HEK293 (cell line): ENCODE results near the gene PRSS53.

Source experiments
- CTCF ChIA-PET: fragments of 350-600 bp; formaldehyde crosslinking; extraction: SDS; loops from one replicate; lab custom pipeline; 2021; ENCODE audit warnings: antibody characterized with exemption; lab: Yijun Ruan, JAX
- POLR2A ChIA-PET: fragments of 300-600 bp; formaldehyde crosslinking; extraction: SDS; loops from one replicate; lab custom pipeline; 2020; ENCODE audit warnings: antibody characterized with exemption, inconsistent platforms; lab: Yijun Ruan, JAX
- H3K27ac ChIP-seq: fragments of 200-500 bp; sonication (Bioruptor generic); 2 replicates; pipeline ENCODE4 v1.5.1; 2014; ENCODE audit warnings: low read depth, low read length, control low read depth, inconsistent platforms; ENCODE audit errors: extremely low read depth
- H3K36me3 ChIP-seq, 2 experiments: fragments of 200-500 bp in 1 of 2; sonication (Bioruptor generic) in 1 of 2; 1 replicate in 1 of 2; 2 replicates in 1 of 2; pipeline ENCODE4 v1.5.1; 2014 to 2017; ENCODE audit warnings: inconsistent platforms in 2 of 2, low read length in 2 of 2; ENCODE audit not compliant: control insufficient read depth in 2 of 2, insufficient read depth in 1 of 2
- H3K4me1 ChIP-seq: fragments of 200-500 bp; sonication (Bioruptor generic); 2 replicates; pipeline ENCODE4 v1.5.1; 2014; ENCODE audit warnings: mild to moderate bottlenecking, low read length, inconsistent platforms; ENCODE audit not compliant: control insufficient read depth, insufficient read depth
- H3K4me3 ChIP-seq: 2 replicates; pipeline ENCODE4 v1.5.1; 2011; ENCODE audit warnings: low read depth, mild to moderate bottlenecking, control low read depth, low read length, moderate library complexity
- H3K9me3 ChIP-seq: fragments of 200-500 bp; sonication (Bioruptor generic); 2 replicates; pipeline ENCODE4 v1.5.1; 2014; ENCODE audit warnings: low read depth, low read length, inconsistent platforms; ENCODE audit not compliant: control insufficient read depth, insufficient read depth
- GLI2 ChIP-seq: fragments of 450-650 bp; formaldehyde crosslinking; IDR thresholded peaks from 2 replicates; pipeline ENCODE4; 2017; ENCODE audit warnings: missing biosample characterization, missing genetic modification characterization, low read depth, borderline replicate concordance
- KLF8 ChIP-seq: fragments of 450-650 bp; formaldehyde crosslinking; IDR thresholded peaks from 2 replicates; pipeline ENCODE4 v1.5.1; 2016; ENCODE audit warnings: missing biosample characterization, missing genetic modification characterization
- MEIS1 ChIP-seq: sonication (generic); formaldehyde crosslinking; IDR thresholded peaks from 2 replicates; pipeline ENCODE4 v1.8.1; 2022; ENCODE audit warnings: missing genetic modification reagents, mild to moderate bottlenecking, borderline replicate concordance
- SETDB1 ChIP-seq: IDR thresholded peaks from one replicate; pipeline ENCODE4 v1.6.1; 2017; ENCODE audit warnings: mild to moderate bottlenecking, low read length, moderate library complexity, mixed read lengths; ENCODE audit not compliant: insufficient read length
- SP2 ChIP-seq: fragments of 450-650 bp; formaldehyde crosslinking; IDR thresholded peaks from 2 replicates; pipeline ENCODE4 v1.5.1; 2016; ENCODE audit warnings: missing biosample characterization, missing genetic modification characterization
- ZBTB8A ChIP-seq: fragments of 450-650 bp; formaldehyde crosslinking; IDR thresholded peaks from 2 replicates; pipeline ENCODE4 v1.5.1; 2016; ENCODE audit warnings: missing biosample characterization, missing genetic modification characterization
- ZFHX2 ChIP-seq: fragments of 450-650 bp; formaldehyde crosslinking; conservative IDR thresholded peaks from 2 replicates; pipeline ENCODE4 v1.5.1; 2016; ENCODE audit warnings: missing biosample characterization, missing genetic modification characterization
- ZNF18 ChIP-seq: fragments of 450-650 bp; formaldehyde crosslinking; IDR thresholded peaks from 2 replicates; pipeline ENCODE4 v1.5.1; 2016; ENCODE audit warnings: missing biosample characterization, missing genetic modification characterization
- ZNF211 ChIP-seq: fragments of 450-650 bp; formaldehyde crosslinking; IDR thresholded peaks from 2 replicates; pipeline ENCODE4 v1.5.1; 2016; ENCODE audit warnings: low read depth, missing biosample characterization, missing genetic modification characterization
- ZNF302 ChIP-seq: fragments of 450-650 bp; formaldehyde crosslinking; IDR thresholded peaks from 2 replicates; pipeline ENCODE4 v1.5.1; 2016; ENCODE audit warnings: missing biosample characterization, missing genetic modification characterization, low read depth
- ZNF341 ChIP-seq: fragments of 450-650 bp; formaldehyde crosslinking; IDR thresholded peaks from 2 replicates; pipeline ENCODE4; 2016; ENCODE audit warnings: low read depth, missing biosample characterization, missing genetic modification characterization
- ZNF37A ChIP-seq: fragments of 450-650 bp; IDR thresholded peaks from 2 replicates; pipeline ENCODE4 v1.5.1; 2018; ENCODE audit warnings: missing biosample characterization, missing genetic modification characterization
- ZNF416 ChIP-seq: fragments of 450-650 bp; formaldehyde crosslinking; IDR thresholded peaks from 2 replicates; pipeline ENCODE4 v1.5.1; 2016; ENCODE audit warnings: missing biosample characterization, missing genetic modification characterization
- ZNF426 ChIP-seq: fragments of 450-650 bp; formaldehyde crosslinking; IDR thresholded peaks from 2 replicates; pipeline ENCODE4 v1.5.1; 2017; ENCODE audit warnings: missing biosample characterization, missing genetic modification characterization, mild to moderate bottlenecking, inconsistent platforms, moderate library complexity
- ZNF596 ChIP-seq: fragments of 450-650 bp; IDR thresholded peaks from 2 replicates; pipeline ENCODE4 v1.5.0; 2018; ENCODE audit warnings: missing biosample characterization, mild to moderate bottlenecking, missing genetic modification characterization, moderate library complexity
- ZNF792 ChIP-seq: fragments of 450-650 bp; formaldehyde crosslinking; IDR thresholded peaks from 2 replicates; pipeline ENCODE4 v1.5.1; 2016; ENCODE audit warnings: missing biosample characterization, missing genetic modification characterization
- TF ChIP-seq, protein P1 (sequence below): fragments of 450-650 bp; formaldehyde crosslinking; conservative IDR thresholded peaks from 2 replicates; pipeline ENCODE4 v1.5.1; 2016; ENCODE audit warnings: low read depth, missing biosample characterization, missing genetic modification characterization
- TF ChIP-seq, protein P2 (sequence below): fragments of 450-650 bp; formaldehyde crosslinking; conservative IDR thresholded peaks from 2 replicates; pipeline ENCODE4 v1.5.1; 2016; ENCODE audit warnings: low read depth, missing biosample characterization, missing genetic modification characterization

Gene PRSS53

DNA sequence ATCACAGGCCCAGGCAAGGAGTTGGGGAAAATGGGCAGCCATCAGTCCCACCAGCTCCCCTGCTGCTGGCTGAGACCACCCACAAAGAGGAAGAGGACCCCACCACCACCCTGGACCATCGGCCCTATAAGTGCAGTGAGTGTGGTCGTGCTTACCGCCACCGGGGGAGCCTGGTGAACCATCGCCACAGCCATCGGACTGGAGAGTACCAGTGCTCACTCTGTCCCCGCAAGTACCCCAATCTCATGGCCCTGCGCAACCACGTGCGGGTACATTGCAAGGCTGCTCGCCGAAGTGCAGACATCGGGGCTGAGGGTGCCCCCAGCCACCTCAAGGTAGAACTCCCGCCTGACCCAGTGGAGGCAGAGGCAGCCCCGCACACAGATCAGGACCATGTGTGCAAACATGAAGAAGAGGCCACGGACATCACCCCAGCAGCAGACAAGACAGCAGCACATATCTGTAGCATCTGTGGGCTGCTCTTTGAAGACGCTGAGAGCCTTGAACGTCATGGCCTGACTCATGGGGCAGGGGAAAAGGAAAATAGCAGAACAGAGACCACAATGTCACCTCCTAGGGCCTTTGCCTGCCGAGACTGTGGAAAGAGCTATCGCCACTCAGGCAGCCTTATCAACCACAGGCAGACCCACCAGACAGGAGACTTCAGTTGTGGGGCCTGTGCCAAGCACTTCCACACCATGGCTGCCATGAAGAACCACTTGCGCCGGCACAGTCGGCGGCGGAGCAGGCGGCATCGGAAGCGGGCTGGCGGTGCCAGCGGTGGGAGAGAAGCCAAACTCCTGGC, 10.9 kb downstream of the PRSS53 start (continued):
- TF ChIP-seq ZNF18 (tag by site-specific recombination): no peak
- TF ChIP-seq, protein P1, sequence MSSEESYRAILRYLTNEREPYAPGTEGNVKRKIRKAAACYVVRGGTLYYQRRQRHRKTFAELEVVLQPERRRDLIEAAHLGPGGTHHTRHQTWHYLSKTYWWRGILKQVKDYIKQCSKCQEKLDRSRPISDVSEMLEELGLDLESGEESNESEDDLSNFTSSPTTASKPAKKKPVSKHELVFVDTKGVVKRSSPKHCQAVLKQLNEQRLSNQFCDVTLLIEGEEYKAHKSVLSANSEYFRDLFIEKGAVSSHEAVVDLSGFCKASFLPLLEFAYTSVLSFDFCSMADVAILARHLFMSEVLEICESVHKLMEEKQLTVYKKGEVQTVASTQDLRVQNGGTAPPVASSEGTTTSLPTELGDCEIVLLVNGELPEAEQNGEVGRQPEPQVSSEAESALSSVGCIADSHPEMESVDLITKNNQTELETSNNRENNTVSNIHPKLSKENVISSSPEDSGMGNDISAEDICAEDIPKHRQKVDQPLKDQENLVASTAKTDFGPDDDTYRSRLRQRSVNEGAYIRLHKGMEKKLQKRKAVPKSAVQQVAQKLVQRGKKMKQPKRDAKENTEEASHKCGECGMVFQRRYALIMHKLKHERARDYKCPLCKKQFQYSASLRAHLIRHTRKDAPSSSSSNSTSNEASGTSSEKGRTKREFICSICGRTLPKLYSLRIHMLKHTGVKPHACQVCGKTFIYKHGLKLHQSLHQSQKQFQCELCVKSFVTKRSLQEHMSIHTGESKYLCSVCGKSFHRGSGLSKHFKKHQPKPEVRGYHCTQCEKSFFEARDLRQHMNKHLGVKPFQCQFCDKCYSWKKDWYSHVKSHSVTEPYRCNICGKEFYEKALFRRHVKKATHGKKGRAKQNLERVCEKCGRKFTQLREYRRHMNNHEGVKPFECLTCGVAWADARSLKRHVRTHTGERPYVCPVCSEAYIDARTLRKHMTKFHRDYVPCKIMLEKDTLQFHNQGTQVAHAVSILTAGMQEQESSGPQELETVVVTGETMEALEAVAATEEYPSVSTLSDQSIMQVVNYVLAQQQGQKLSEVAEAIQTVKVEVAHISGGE (tag by site-specific recombination): no peak
- TF ChIP-seq ZNF302 (tag by site-specific recombination): no peak

DNA sequence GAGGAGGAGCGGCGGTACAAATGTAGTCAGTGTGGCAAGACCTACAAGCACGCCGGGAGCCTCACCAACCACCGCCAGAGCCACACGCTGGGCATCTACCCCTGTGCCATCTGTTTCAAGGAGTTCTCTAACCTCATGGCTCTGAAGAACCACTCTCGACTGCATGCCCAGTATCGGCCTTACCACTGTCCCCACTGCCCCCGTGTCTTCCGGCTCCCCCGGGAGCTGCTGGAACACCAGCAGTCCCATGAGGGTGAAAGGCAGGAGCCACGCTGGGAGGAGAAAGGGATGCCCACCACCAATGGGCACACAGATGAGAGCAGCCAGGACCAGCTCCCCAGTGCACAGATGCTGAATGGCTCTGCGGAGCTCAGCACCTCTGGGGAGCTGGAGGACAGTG, 11.7 kb downstream of the PRSS53 start:
- H3K4me3 ChIP-seq: no peak overlapping the region
- H3K36me3 ChIP-seq: peaks cover 0 to 61% of the 10 kb centered on the region in 2 experiments; a peak in 1 of 3 replicates
- ChIA-PET CTCF (no interaction called here), POLR2A (interaction anchor here (0.6 to 1.9 kb wide), 4 partner anchors 12 to 41 kb away, joined by 3 to 7 read pairs (median 4); partner anchors contain the start of genes KAT8 and PRSS53)
- H3K4me1 ChIP-seq: no peaks in the 10 kb centered on the region
- H3K9me3 ChIP-seq: no peaks in the 10 kb centered on the region
- no peak overlapping the region for H3K27ac ChIP-seq
- TF ChIP-seq ZBTB8A (no peak), SETDB1 (no peak), ZNF792 (tag by site-specific recombination) (no peak), ZNF341 (no peak), ZNF211 (tag by site-specific recombination) (no peak), ZNF596 (tag by site-specific recombination) (no peak), KLF8 (tag by site-specific recombination) (no peak), ZFHX2 (tag by site-specific recombination) (no peak), GLI2 (tag by site-specific recombination) (no peak), SP2 (no peak), ZNF416 (tag by site-specific recombination) (no peak), ZNF37A (tag by site-specific recombination) (no peak), MEIS1 (no peak), ZNF426 (tag by site-specific recombination) (no peak)
- TF ChIP-seq, protein P1 (tag by site-specific recombination): no peak
- TF ChIP-seq, protein P2, sequence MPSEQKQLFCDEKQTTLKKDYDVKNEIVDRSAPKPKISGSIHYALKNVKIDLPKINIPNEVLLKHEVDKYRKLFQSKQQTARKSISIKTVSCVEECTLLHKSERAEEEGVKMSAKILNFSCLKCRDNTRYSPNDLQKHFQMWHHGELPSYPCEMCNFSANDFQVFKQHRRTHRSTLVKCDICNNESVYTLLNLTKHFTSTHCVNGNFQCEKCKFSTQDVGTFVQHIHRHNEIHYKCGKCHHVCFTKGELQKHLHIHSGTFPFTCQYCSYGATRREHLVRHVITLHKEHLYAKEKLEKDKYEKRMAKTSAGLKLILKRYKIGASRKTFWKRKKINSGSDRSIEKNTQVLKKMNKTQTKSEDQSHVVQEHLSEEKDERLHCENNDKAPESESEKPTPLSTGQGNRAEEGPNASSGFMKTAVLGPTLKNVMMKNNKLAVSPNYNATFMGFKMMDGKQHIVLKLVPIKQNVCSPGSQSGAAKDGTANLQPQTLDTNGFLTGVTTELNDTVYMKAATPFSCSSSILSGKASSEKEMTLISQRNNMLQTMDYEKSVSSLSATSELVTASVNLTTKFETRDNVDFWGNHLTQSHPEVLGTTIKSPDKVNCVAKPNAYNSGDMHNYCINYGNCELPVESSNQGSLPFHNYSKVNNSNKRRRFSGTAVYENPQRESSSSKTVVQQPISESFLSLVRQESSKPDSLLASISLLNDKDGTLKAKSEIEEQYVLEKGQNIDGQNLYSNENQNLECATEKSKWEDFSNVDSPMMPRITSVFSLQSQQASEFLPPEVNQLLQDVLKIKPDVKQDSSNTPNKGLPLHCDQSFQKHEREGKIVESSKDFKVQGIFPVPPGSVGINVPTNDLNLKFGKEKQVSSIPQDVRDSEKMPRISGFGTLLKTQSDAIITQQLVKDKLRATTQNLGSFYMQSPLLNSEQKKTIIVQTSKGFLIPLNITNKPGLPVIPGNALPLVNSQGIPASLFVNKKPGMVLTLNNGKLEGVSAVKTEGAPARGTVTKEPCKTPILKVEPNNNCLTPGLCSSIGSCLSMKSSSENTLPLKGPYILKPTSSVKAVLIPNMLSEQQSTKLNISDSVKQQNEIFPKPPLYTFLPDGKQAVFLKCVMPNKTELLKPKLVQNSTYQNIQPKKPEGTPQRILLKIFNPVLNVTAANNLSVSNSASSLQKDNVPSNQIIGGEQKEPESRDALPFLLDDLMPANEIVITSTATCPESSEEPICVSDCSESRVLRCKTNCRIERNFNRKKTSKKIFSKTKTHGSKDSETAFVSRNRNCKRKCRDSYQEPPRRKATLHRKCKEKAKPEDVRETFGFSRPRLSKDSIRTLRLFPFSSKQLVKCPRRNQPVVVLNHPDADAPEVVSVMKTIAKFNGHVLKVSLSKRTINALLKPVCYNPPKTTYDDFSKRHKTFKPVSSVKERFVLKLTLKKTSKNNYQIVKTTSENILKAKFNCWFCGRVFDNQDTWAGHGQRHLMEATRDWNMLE: no peak
- TF ChIP-seq, all 188 proteins: peak for 0
